Activated CD4-positive, alpha-beta T cell treated with anti-CD3 and anti-CD28 coated beads, Interleukin-2, amount 10 ng/mL, durations not matched to agents 7 days and 5 days (primary cell): Measurements from ENCODE around the gene ADCY3. TPM values are rescaled to one million over a fixed set of nuclear protein-coding genes. Genes with fewer than 3 reads are reported as not detected.

Source experiments
- CTCF ChIA-PET: fragments of 350-600 bp; sonication (Branson Sonifier 250); formaldehyde crosslinking; loops from one replicate; lab custom pipeline; 2021; ENCODE audit warnings: antibody characterized with exemption; lab: Charles Lee
- POLR2A ChIA-PET: fragments of 350-600 bp; sonication (Branson Sonifier 250); formaldehyde crosslinking; loops from one replicate; lab custom pipeline; 2021; ENCODE audit warnings: antibody characterized with exemption; lab: Charles Lee
- DNase-seq: peaks from one replicate; pipeline ENCODE4 v3.0.0-alpha.2; 2020
- H3K27ac Mint-ChIP-seq: one replicate; pipeline ENCODE4 v1.8.0; 2021; ENCODE audit warnings: mild to moderate bottlenecking, moderate library complexity, mixed read lengths
- H3K27me3 Mint-ChIP-seq: one replicate; pipeline ENCODE4 v1.8.0; 2021; ENCODE audit warnings: mixed read lengths
- H3K36me3 Mint-ChIP-seq: one replicate; pipeline ENCODE4 v1.8.0; 2021; ENCODE audit warnings: low read depth, mixed read lengths
- H3K4me1 Mint-ChIP-seq: one replicate; pipeline ENCODE4 v1.8.0; 2021; ENCODE audit warnings: mixed read lengths
- H3K4me3 Mint-ChIP-seq: one replicate; pipeline ENCODE4 v1.8.0; 2021; ENCODE audit warnings: mild to moderate bottlenecking, moderate library complexity, mixed read lengths
- H3K9me3 Mint-ChIP-seq: one replicate; pipeline ENCODE4 v1.8.0; 2021; ENCODE audit warnings: mixed read lengths
- total RNA-seq, 2 experiments: library from RNA; stranded (reverse); gene quantifications; one replicate each; pipeline ENCODE4 v1.2.3, GENCODE V29; 2021

Gene ADCY3
- total RNA-seq, 2 experiments from 2014 or later: 60.8 to 67.2 TPM

- peaks cover 17% of the 10 kb centered on the region for H3K4me1 Mint-ChIP-seq
- H3K27ac Mint-ChIP-seq: peak overlapping the region; percentile 58
- no peak overlapping the region for H3K4me3 Mint-ChIP-seq
- H3K27me3 Mint-ChIP-seq: no peaks in the 10 kb centered on the region
- POLR2A ChIA-PET: no interaction called here
- H3K36me3 Mint-ChIP-seq: peaks cover 29% of the 10 kb centered on the region
- peak; percentile 80 for DNase-seq
- no peaks in the 10 kb centered on the region for H3K9me3 Mint-ChIP-seq
- CTCF ChIA-PET: interaction anchor here (0.6 to 4.2 kb wide), 16 partner anchors 8 to 432 kb away, joined by 3 to 26 read pairs (median 4); partner anchors contain the start of genes CENPO and PTRHD1
These were observed 92.5 kb downstream of the ADCY3 start for GRCh38 chr2:24827321-24828237.

- H3K9me3 Mint-ChIP-seq: no peaks in the 10 kb centered on the region
- ChIA-PET CTCF (interaction anchor here (0.7 to 4.2 kb wide), 8 partner anchors 8 to 417 kb away, joined by 3 to 26 read pairs (median 6); no protein-coding TSS in a partner anchor), POLR2A (no interaction called here)
- H3K4me1 Mint-ChIP-seq: peaks cover 17% of the 10 kb centered on the region
- no peak overlapping the region for H3K4me3 Mint-ChIP-seq
- H3K36me3 Mint-ChIP-seq: peaks cover 32% of the 10 kb centered on the region
- H3K27me3 Mint-ChIP-seq: no peaks in the 10 kb centered on the region
- DNase-seq: no peak
- peak overlapping the region; percentile 58 for H3K27ac Mint-ChIP-seq
These were observed 93.3 kb downstream of the ADCY3 start for GRCh38 chr2:24826773-24827145.

- H3K4me1 Mint-ChIP-seq: peaks cover 17% of the 10 kb centered on the region
- peak overlapping the region; percentile 81 for H3K27ac Mint-ChIP-seq
- DNase-seq: no peak
- H3K9me3 Mint-ChIP-seq: no peaks in the 10 kb centered on the region
- ChIA-PET POLR2A (no interaction called here), CTCF (interaction anchor here (0.6 to 4.2 kb wide), 4 partner anchors 17 to 422 kb away, joined by 3 to 26 read pairs (median 3); no protein-coding TSS in a partner anchor)
- peaks cover 37% of the 10 kb centered on the region for H3K36me3 Mint-ChIP-seq
- no peaks in the 10 kb centered on the region for H3K27me3 Mint-ChIP-seq
- no peak overlapping the region for H3K4me3 Mint-ChIP-seq
These were observed 93.9 kb downstream of the ADCY3 start for GRCh38 chr2:24825883-24826772.

GRCh38 chr2:24824966-24825882, 94.8 kb downstream of the ADCY3 start:
- POLR2A ChIA-PET: no interaction called here
- Mint-ChIP-seq H3K4me3 (no peak overlapping the region), H3K27me3 (no peaks in the 10 kb centered on the region), H3K9me3 (no peaks in the 10 kb centered on the region), H3K4me1 (peaks cover 17% of the 10 kb centered on the region), H3K27ac (peak overlapping the region; percentile 81), H3K36me3 (peaks cover 44% of the 10 kb centered on the region)
- CTCF ChIA-PET: interaction anchor here (0.6 to 4.2 kb wide), 4 partner anchors 16 to 421 kb away, joined by 3 to 26 read pairs (median 3); no protein-coding TSS in a partner anchor
- DNase-seq: peak; percentile 31

DNA sequence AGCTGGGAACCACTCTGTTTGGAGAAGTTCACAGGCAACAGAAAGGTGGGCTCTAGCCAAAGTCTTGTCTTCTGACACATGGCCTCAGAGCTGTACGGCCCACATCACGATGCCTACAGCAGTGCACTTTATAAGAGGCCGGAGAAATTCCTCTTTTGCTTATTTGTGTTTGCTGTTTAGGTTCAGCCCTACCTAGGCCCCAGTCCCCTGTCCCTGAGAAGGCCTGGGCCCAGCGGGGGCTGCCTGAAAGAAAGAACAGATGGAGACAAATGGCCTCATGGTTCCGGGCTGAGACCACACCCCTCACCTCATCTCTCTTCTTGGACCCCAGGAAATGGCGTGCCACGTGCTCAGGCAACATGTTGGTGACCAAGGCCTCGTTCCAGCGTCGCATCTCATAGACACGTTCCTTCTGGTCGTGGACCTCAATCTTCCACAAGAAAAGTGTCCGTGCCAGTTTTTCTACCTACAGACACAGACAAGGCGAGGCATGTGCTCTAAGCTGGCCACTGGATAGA, 95.9 kb downstream of the ADCY3 start:
- peaks cover 17% of the 10 kb centered on the region for H3K4me1 Mint-ChIP-seq
- no peak overlapping the region for H3K27ac Mint-ChIP-seq
- peaks cover 44% of the 10 kb centered on the region for H3K36me3 Mint-ChIP-seq
- H3K4me3 Mint-ChIP-seq: no peak overlapping the region
- H3K9me3 Mint-ChIP-seq: no peaks in the 10 kb centered on the region
- ChIA-PET CTCF (interaction anchor here (0.8 to 1.1 kb wide), 3 partner anchors 25 to 95 kb away, joined by 3 to 4 read pairs (median 4); partner anchors contain the start of genes CENPO and PTRHD1), POLR2A (no interaction called here)
- no peaks in the 10 kb centered on the region for H3K27me3 Mint-ChIP-seq
- no peak for DNase-seq

DNA sequence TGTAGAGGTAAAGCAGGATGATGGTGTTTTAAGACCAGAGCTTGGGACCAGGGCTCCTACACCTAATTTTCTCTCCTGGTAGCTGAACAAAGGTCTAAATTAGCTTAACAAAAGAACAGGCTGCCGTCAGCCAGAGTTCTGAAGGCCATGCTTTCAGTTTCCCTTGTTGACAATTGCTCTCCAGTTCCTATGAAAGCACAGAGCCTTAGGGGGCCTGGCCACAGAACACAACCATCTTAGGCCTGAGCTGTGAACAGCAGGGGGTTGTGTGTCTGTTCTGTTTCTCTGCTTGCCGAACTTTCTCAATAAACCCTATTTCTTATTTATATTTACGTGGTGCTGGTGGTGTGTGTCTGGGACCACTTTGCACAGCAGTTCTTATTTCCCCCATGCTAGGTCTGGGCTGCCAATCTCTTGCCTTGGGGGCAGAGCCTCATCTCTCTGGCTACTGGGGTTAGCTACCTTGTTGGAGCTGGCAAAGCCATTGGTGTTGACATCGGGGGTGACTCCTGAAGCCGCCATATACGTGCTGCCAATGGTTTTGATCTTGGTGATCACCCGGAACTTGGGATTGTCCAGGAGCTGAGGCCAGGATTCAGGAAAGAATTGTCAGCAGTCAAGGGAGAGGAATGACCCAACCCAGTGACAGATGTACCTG, 97.9 kb downstream of the ADCY3 start:
- CTCF ChIA-PET: interaction anchor here (0.5 kb wide), 1 partner anchor 80 kb away, joined by 3 read pairs; no protein-coding TSS in a partner anchor
- H3K4me3 Mint-ChIP-seq: no peak overlapping the region
- no peaks in the 10 kb centered on the region for H3K9me3 Mint-ChIP-seq
- H3K4me1 Mint-ChIP-seq: peaks cover 16% of the 10 kb centered on the region
- peak; percentile 3 for DNase-seq
- H3K36me3 Mint-ChIP-seq: peaks cover 57% of the 10 kb centered on the region
- no peak overlapping the region for H3K27ac Mint-ChIP-seq
- H3K27me3 Mint-ChIP-seq: no peaks in the 10 kb centered on the region
- POLR2A ChIA-PET: no interaction called here

DNA sequence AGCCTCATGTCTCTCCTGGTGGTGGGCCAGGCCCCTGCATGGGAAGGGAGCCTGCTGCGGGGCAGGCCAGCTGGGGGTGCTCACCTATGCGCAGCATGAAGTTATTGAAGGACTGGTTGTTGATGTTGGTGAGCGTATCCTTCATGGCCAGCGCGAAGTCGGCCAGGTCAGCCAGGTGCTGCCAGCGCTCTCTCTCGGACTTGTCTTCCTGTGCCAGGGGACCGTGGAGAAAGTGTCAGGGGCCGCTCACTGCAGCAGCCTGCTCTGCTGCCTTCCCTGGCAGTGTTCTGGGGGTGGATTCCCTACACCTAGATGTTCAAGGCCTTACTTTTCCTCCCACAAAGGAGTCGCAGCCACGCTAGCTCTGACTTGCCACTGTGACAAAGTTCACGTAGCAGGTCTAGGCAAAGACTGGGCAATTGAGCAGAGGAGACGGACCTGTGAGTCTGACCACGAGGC, 98.6 kb downstream of the ADCY3 start:
- POLR2A ChIA-PET: no interaction called here
- H3K4me3 Mint-ChIP-seq: no peak overlapping the region
- DNase-seq: no peak

DNA sequence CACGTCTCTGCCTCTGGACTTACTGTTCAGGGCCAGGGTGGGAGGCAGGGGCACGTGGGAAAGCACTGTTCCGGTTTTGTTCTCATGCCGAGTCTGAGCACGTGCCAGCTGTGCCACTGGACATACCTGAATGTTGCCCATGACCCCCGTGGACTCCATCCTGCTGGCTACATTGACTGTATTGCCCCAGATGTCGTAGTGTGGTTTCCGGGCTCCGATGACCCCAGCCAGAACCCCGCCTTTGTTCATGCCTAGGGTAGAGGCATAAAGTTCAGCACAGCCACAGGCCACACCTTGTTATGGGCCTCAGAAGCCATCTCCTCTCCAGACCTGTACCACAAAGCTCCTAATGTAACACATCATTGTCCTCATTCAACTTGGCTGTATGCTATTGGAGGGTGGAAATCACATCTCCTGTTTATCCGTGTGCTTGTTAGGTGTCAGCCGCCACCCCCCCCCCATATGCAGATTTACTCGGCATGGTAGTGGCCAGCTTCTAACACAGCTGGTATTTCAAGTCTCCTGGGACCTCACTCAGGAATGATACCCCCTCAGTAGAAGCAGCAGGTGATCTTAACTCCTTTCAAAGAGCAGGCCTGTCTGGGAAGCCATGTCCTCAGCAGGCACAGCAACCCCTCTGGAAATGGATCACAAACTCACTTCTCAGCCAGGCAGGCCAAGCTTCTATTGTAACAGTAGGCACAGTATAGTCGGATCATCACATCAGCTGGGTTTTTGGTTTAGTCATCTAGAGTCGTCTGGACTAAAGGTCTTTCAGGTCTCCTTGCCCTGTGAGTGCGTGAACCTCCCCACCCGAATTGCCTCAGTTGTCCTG, 99.2 kb downstream of the ADCY3 start:
- no peaks in the 10 kb centered on the region for H3K27me3 Mint-ChIP-seq
- no peak overlapping the region for H3K27ac Mint-ChIP-seq
- no peak for DNase-seq

More for the DNA sequence above, 98.6 kb downstream of the ADCY3 start:
- peaks cover 11% of the 10 kb centered on the region for H3K4me1 Mint-ChIP-seq
- no peak overlapping the region for H3K27ac Mint-ChIP-seq
- H3K9me3 Mint-ChIP-seq: no peaks in the 10 kb centered on the region
- CTCF ChIA-PET: interaction anchor here (0.5 to 1.5 kb wide), 3 partner anchors 29 to 412 kb away, joined by 3 to 4 read pairs (median 3); no protein-coding TSS in a partner anchor
- no peaks in the 10 kb centered on the region for H3K27me3 Mint-ChIP-seq
- peaks cover 63% of the 10 kb centered on the region for H3K36me3 Mint-ChIP-seq

GRCh38 chr2:24820175-24820513, 99.9 kb downstream of the ADCY3 start:
- H3K4me1 Mint-ChIP-seq: no peaks in the 10 kb centered on the region
- no peak overlapping the region for H3K4me3 Mint-ChIP-seq
- H3K27ac Mint-ChIP-seq: no peak overlapping the region
- H3K27me3 Mint-ChIP-seq: no peaks in the 10 kb centered on the region
- no peak for DNase-seq
- POLR2A ChIA-PET: no interaction called here
- CTCF ChIA-PET: interaction anchor here (1.5 to 2.4 kb wide), 2 partner anchors 8 to 410 kb away, joined by 4 to 7 read pairs; no protein-coding TSS in a partner anchor
- H3K9me3 Mint-ChIP-seq: no peaks in the 10 kb centered on the region
- peaks cover 64% of the 10 kb centered on the region for H3K36me3 Mint-ChIP-seq

More for the DNA sequence above, 99.2 kb downstream of the ADCY3 start:
- peaks cover 63% of the 10 kb centered on the region for H3K36me3 Mint-ChIP-seq
- H3K4me1 Mint-ChIP-seq: peaks cover 5% of the 10 kb centered on the region
- H3K9me3 Mint-ChIP-seq: no peaks in the 10 kb centered on the region
- H3K4me3 Mint-ChIP-seq: no peak overlapping the region
- ChIA-PET CTCF (interaction anchor here (0.6 to 1.5 kb wide), 3 partner anchors 11 to 411 kb away, joined by 3 to 4 read pairs (median 3); no protein-coding TSS in a partner anchor), POLR2A (no interaction called here)

GRCh38 chr2:24819442-24820174, 100.4 kb downstream of the ADCY3 start:
- peaks cover 63% of the 10 kb centered on the region for H3K36me3 Mint-ChIP-seq
- no peak overlapping the region for H3K4me3 Mint-ChIP-seq
- H3K4me1 Mint-ChIP-seq: no peaks in the 10 kb centered on the region
- no peaks in the 10 kb centered on the region for H3K27me3 Mint-ChIP-seq
- H3K27ac Mint-ChIP-seq: no peak overlapping the region
- CTCF ChIA-PET: interaction anchor here (1.5 to 2.4 kb wide), 2 partner anchors 8 to 410 kb away, joined by 4 to 7 read pairs; no protein-coding TSS in a partner anchor
- no peaks in the 10 kb centered on the region for H3K9me3 Mint-ChIP-seq
- peak; percentile 3 for DNase-seq
- POLR2A ChIA-PET: no interaction called here
